Stimulated activated CD4-positive, alpha-beta T cell treated with anti-CD3 and anti-CD28 coated beads, Interleukin-2, amount 100 ng/mL, for 4 hours (primary cell): ENCODE data around the gene CCDC7.
"Not testable (repeated sequence)": the region's sequence is repeated elsewhere in the genome, so short reads cannot be mapped to it uniquely, and the experiment has no call there.

ENCODE experiments used
- DNase-seq: peaks from one replicate; pipeline ENCODE4 v3.0.0-alpha.2; 2020; ENCODE audit warnings: low read depth

Gene CCDC7

DNA sequence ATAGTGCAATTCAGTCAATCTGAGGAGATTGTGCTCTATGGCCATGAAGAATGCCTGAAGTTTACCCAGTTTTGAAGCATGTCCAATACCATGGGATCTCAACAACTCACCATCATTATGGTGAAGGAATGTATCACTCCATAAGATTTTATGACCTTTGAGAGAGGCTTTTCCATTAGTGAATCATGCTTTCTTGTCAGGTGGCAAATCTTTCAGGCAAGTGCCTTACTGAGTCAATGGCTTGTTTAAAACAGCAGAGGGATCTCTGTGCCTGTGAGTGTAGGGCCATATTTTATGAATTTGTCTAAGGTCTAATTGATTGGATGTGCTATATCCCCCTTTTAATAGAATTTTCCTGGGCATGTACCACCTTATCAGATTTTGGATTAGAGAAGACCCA is 131.5 kb downstream of the CCDC7 start:
- DNase-seq = no peak

GRCh38 chr10:32582946-32583345 is 137.0 kb downstream of the CCDC7 start:
- no peak for DNase-seq

GRCh38 chr10:32598022-32598421 is 152.1 kb downstream of the CCDC7 start:
- DNase-seq = not testable (repeated sequence)

DNA sequence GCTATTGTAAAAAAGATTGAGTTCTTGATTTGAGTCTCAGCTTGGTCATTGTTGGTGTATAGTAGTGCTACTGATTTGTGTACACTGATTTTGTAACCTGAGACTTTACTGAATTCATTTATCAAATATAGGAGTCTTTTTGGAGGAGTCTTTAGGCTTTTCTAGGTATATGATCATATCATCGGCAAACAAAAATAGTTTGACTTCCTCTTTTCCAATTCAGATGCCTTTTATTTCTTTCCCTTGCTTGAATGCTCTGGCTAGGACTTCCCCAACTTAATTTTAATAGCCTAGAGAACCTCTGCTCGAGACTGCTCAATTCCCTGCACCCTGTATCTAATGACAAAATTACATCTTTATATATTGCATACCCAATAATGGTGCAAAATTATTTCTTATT is 154.4 kb downstream of the CCDC7 start:
- DNase-seq = no peak

DNA sequence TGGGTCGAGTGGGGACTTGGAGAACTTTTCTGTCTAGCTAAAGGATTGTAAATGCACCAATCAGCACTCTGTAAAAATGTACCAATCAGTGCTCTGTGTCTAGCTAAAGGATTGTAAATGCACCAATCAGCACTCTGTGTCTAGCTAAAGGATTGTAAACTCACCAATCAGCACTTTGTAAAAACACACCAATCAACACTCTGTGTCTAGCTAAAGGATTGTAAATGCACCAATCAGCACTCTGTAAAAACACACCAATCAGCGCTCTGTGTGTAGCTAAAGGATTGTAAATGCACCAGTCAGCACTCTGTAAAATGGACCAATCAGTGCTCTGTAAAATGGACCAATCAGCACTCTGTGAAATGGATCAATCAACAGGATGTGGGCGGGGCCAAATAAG is 155.6 kb downstream of the CCDC7 start:
- DNase-seq = not testable (repeated sequence)

DNA sequence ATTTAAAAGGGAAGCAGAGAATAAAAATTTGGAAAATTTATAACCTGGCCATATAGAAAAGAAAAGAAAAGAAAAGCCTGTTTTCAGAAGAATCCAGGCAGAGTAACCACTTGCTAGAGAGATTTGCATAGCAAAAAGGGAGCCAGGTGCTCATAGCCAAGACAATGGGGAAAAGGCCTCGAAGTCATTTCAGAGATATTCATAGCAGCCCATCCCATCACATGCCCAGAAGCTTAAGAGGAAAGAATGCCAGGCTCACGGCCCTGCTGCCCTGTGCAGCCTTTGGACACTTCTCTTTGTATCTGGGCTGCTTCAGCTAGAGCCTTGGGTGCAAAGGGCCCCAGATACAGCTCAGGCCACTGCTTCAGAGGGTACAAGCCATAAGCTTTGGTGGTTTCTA is 159.8 kb downstream of the CCDC7 start:
- DNase-seq = no peak

- not testable (repeated sequence) for DNase-seq
These were observed 164.6 kb downstream of the CCDC7 start for GRCh38 chr10:32610543-32610942.

DNA sequence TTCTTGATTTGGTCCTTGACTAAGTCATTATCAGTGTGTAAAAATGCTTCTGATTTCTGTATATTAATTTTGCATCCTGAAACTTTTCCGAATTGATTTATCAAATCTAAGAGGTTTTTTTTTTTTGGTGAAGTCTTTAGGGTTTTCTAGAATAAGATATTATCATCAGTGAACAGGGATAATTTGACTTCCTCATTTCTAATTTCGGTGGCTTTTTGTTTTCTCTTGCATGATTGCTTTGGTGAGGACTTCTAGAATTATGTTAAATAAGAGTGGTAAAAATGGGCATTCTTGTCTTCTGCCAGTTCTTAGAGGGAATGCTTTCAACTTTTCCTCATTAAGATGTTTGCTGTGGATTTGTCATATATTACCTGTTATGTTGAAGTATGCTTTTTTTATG is 170.5 kb downstream of the CCDC7 start:
- DNase-seq = no peak

GRCh38 chr10:32618482-32618881 is 172.5 kb downstream of the CCDC7 start:
- DNase-seq = no peak

DNA sequence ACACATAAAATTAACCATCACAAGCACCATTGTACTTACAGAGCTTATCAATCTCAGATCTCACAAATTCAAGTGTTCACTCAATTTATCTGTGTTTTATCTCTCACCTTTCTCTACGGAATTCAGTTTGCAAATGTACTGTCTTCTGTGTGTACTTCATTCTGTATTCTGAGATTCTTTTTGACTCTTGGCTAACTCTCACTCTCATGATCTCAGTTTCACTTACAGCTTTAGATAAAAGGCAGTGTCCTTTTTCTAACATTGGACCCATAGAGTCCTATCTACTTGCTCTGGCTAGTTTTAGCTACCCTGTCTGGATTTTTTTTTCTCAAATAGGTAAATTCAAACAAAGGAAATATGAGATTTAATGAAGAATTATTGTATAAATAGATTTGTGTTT is 176.0 kb downstream of the CCDC7 start:
- no peak for DNase-seq

DNA sequence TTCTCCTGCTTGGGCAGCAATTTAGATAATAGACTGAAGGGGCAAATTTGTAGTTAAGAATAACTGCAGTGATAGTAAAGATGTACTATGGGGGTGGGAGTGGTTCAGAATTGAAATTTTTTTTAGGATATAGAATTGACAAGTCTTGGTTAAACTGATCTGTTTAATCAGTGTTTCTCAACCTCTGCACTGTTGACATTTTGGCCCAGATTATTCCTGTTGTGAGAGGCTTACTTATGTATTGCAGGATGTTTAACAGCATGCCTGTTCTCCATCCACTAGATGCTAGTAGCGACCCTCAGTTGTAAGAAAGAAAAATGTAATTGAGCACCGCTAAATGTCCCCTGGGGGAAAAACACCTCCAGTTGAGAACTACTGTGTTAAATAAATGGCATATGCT is 176.5 kb downstream of the CCDC7 start:
- no peak for DNase-seq

GRCh38 chr10:32627183-32627582 is 181.2 kb downstream of the CCDC7 start:
- DNase-seq = no peak

GRCh38 chr10:32629910-32630309 is 184.0 kb downstream of the CCDC7 start:
- no peak for DNase-seq

DNA sequence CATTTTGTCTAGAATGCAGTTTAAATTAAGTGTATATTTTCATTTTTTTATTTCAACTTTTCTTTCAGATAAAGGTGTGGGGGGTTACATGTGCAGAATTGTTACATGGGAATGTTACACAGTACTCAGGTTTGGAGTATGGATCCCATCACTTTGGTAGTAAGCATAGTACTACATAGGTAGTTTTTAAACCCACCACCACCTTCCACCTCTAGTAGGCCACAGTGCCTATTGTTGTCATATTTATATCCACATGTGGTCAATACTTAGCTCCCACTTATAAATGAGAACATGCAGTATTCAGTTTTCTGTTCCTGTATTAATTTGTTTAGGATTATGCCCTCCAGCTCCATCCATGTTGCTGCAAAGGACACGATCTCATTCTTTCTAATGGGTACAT is 200.6 kb downstream of the CCDC7 start:
- no peak for DNase-seq

GRCh38 chr10:32650246-32650655 is 204.3 kb downstream of the CCDC7 start:
- no peak for DNase-seq

- not testable (repeated sequence) for DNase-seq
These were observed 211.5 kb downstream of the CCDC7 start for GRCh38 chr10:32657430-32657829.

DNA sequence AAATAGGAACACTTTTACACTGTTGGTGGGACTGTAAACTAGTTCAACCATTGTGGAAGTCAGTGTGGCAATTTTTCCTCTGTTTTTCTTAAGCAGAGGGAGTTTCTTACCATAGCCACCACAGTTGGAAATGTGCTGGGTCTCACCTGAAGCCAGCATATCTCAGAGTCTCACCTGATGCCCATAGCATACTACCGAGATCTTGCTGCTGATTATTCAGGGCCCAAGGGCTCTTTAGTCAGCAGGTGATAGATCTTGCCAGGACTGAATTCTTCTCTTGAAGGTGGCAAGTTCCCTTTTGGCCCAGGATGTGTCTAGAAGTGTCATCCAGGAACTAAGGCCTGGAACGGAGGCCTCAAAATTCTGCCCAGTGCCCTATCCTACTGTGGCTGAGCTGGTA is 215.4 kb downstream of the CCDC7 start:
- DNase-seq = no peak

GRCh38 chr10:32680803-32681557 is 235.0 kb downstream of the CCDC7 start:
- no peak for DNase-seq

DNA sequence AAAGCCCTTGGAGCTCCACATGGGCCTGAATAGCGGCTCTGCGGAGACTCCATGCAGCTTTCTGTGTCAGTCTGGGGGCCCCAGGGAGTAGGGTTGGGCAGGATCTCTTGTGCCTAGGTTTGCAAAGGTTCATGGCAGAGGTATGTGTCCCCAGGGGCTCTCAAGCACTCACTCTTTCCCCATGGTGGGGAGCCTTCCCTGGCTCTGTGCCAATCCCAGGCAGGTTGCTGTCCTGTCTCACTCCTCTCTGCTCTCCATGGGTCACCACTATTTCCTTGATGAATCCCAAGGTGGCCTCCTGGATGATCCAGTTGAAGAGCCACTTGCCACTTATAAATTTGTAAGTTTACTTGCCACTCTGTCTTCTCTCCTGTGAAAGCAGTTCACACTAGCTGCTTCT is 238.4 kb downstream of the CCDC7 start:
- no peak for DNase-seq

GRCh38 chr10:32687116-32687515 is 241.2 kb downstream of the CCDC7 start:
- DNase-seq = no peak

DNA sequence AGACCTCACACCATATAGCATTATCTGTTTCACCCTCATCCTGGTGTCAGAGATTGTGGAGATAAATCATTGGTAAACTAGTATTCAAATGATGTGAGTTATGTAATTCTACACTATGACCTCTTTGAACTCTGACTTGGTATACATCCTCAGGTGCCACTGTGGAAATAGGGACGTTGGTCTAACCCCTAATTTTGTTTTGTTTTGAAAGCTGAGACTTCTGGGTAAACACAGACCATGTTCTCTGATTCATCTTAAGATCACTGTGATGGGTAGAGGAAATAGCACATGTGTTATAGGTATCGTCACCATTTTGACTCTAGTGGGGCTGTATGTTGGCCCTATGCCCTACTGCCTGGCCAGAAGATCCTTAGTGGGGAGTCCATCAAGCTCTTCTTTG is 241.6 kb downstream of the CCDC7 start:
- DNase-seq = no peak

- DNase-seq = no peak
These were observed 246.2 kb downstream of the CCDC7 start for GRCh38 chr10:32692174-32692573.

DNA sequence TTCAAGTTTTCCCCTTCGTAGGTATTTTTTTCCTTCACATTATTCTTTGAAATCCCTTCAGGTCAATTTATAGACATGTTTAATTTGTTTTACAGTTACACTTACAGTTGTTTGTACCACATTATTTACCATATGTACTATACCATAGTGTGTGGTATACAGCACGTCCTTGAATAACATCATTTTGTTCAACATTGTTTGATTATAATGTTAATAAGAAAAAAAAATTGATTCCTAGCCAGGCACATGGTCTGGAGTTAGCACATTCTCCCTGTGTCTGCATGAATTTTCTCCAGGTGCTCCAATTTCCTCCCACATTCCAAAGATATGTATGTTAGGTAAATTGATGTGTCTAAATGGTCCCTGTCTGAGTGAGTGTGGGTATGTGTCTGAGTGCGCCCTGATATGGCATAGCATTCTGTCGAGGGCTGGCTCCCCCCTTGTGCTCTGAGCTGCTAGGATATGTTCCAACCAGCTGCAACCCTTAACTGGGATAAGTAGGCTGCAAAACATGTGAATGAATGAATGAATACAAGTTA is 247.6 kb downstream of the CCDC7 start:
- no peak for DNase-seq

- not testable (repeated sequence) for DNase-seq
These were observed 253.7 kb downstream of the CCDC7 start for GRCh38 chr10:32699683-32700082.
